Islet precursor cell (in vitro differentiated cells): Measurements from ENCODE around the gene RIOX2.

ENCODE experiments used
- DNase-seq: peaks from one replicate; pipeline ENCODE4 v3.0.0-alpha.2; 2018

Gene RIOX2

DNA sequence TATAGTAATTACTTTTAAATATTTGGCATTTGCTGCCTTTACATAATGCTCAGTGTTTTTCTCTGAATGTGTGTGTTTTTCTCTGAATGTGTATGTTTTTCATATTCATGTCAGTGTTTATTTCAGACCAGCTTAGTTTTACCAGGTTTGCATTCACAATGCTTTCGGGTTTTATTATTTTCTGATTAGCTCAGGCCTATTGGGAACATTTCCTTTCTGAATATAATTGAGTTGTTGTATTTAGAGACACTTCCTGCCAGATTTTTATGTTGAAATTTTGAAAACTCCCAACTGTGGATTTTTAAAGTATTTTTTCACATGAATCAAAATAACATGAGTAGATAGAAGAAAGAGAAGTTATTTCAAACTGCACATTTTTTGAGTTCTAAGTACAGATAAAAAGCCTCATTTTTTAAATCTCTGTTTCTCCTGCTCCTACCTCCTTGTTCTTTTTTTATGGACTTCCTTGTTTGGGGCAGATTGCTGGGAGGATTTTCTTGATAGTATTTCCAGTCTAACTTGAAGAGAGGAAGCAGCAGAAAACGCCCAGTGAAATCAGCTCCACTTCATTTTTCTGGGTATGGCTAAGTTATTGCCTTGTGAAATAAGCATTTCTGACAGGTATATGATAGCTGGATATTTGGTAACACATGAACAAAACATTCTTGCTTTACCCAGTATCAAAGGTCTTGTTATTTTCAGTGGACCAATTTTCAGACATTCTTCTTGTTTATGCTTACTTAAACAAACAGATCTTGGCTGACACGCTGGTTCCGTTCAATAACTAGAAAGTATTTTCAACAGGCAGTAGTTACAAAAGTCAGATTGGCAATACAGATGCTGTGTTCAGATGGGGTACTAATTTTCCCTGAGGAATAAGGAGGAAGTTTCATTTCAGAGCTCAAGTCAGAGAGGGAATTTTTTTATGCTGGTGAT lies 70.7 kb downstream of the RIOX2 start:
- no peak for DNase-seq

DNA sequence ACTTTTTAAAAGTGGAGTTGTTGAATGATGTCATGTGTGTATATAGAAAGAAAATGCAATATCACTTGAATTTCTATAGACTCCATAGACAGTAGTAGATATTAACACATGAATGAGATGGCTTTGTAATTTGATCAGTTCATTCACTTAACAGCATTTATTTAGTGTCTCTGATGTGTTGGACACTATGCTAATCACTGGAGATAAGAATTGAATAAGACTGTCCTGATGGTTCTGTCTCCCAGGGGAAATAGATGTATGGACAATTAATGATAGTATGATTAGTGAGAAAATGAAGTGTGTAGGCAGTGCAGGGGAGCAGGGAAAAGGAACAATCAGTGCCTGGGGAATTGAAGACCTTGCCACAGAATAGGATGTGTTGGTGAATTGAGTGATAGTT lies 72.9 kb downstream of the RIOX2 start:
- DNase-seq = no peak

DNA sequence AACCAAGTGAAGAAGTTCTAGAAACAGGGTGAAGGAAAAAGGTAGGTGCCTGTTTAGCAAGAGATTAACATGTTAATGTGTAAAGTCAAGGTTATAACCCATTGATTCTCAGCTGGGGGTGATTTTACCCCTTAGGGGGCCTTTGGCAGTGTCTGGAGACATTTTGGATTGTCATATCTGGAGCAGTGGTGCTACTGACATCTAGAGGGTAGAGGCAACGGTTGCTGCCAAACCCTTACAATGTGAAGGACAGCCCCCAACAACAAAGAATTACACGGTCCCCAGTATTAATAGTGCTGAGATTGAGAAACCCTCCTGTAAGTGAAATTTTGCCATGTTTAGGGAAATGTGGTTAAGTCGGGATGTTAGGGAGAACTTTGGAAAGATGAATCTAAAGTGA lies 75.7 kb downstream of the RIOX2 start:
- no peak for DNase-seq

DNA sequence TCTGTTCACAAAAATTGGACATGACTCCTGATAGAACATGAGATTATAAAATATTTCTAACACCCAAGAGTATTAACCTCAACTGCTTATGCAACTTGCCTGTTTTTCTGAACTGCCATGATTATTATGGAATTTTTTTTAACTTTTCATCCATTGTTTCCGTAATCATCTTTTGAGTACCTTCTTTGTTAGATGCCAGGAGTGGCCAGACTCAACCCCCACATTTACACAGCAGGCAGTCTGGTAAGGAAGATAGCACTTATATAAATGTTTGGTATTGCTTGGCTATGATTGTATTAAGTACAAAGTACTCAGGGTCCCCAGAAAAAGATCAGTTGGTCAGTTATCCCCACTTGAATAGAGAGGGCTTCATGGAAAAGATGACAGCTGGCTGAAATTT lies 76.1 kb downstream of the RIOX2 start:
- no peak for DNase-seq

DNA sequence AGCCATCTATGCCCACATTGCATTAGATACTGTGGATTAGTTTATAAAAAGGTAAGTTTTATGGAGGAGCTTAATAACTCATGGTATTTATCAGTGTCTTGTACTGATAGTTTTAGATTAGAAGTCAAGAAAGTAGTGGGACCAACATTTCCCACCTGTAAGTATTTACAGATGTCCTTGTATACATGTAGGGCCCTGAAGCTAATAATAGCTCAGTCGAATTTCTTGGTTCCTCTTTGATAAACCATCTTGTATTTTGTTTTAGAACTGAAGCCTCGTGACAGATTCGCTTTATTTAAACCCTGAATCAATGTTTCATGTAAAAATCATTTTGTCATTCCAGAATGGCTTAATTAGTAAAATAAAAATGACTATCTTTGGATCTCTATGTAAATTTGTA lies 77.0 kb downstream of the RIOX2 start:
- no peak for DNase-seq

DNA sequence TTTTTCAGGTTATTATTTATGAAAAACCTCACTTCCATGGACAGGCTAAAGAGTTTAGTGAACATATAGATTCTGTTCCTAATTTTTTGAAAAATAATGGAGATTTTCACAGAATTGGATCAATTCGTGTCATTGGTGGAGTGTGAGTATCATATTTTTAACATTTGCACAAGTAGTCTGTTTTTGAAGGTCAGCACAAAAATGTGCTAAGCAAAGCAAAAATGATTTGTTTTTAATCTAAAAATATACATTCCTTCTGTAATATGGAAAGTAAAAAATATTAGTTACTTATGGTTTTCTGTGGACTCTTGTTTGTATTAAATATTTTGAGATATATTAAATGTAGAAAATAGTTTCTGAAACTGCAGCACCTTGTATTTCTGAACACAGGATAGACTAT lies 79.4 kb downstream of the RIOX2 start:
- no peak for DNase-seq
